Subcutaneous adipose tissue (tissue), 4 donors: ENCODE measurements around the gene ZC3H8. TPM values are rescaled to one million over a fixed set of nuclear protein-coding genes. Genes with fewer than 3 reads are reported as not detected.

ENCODE experiments used
- CTCF ChIP-seq: fragments of 450-650 bp; IDR thresholded peaks from one replicate; pipeline ENCODE4 v1.5.1; 2016; ENCODE audit warnings: low read depth, mild to moderate bottlenecking, control low read depth, antibody characterized with exemption, moderate library complexity
- total RNA-seq, 4 donors: library from RNA; depleted of rRNA; stranded (reverse); fragments of >200 nt; gene quantifications; one replicate each; pipeline ENCODE4 v1.1.0, GENCODE V29; 2016

The ZC3H8 gene
- total RNA-seq, 4 donors from 2014 or later = 4.7 to 24.0 (median 21.5) TPM

- no peak for TF ChIP-seq CTCF
These were observed 60.8 kb downstream of the ZC3H8 start for GRCh38 chr2:112194028-112194427.

GRCh38 chr2:112189001-112189556, 65.8 kb downstream of the ZC3H8 start:
- no peak for TF ChIP-seq CTCF

- TF ChIP-seq CTCF = no peak
These were observed 66.8 kb downstream of the ZC3H8 start for GRCh38 chr2:112187805-112188596.

DNA sequence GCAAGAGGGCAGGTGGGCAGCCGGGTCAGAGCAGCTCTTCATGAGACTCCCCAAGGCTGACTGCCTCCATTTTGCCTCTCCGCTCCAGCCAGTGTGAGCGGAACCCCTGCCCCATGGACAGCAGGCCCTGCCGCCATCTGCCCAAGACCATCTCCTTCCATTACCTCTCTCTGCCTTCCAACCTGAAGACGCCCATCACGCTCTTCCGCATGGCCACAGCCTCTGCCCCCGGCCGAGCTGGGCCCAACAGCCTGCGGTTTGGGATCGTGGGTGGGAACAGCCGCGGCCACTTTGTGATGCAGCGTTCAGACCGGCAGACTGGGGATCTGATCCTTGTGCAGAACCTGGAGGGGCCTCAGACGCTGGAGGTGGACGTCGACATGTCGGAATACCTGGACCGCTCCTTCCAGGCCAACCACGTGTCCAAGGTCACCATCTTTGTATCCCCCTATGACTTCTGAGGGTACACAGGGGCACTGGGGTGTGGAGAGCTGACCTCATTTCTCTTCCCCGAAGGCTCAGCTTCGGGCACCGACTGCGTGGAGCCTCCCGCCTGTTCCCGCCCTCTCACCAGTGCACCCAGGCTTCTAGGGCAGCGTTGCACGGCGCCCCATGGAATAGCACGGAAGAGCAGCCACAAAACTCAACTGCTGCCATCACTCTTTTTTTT, 67.7 kb downstream of the ZC3H8 start:
- no peak for TF ChIP-seq CTCF

GRCh38 chr2:112185131-112185530, 69.7 kb downstream of the ZC3H8 start:
- no peak for TF ChIP-seq CTCF

DNA sequence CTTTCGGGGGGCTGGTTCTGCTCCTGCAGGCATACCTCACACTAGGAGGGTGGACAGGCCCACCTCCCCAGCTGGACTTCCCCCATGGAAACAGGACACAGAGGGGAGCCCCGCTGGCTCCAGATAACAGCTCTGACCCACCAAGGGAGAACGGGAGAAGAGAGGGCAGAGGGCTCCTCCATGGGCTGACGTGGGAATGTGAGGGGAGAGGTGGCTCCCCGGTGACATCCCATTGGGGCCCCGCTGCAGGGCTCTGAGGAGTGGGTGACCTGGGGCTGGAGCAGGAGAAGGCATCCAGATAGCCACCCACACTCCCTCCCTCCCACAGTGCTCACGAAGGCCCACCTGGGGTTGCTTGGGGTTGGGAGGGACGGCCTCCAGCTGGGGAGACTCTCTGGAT, 70.7 kb downstream of the ZC3H8 start:
- no peak for TF ChIP-seq CTCF

- no peak for TF ChIP-seq CTCF
These were observed 71.4 kb downstream of the ZC3H8 start for GRCh38 chr2:112183327-112184025.
